ENCODE results near the gene BPIFB3. TPM values are rescaled to one million over a fixed set of nuclear protein-coding genes. Genes with fewer than 3 reads are reported as not detected.

BPIFB3 gene
- total and polyA plus RNA-seq, 2 of the 13 experiments (the other 11 are each of a cell fraction or from before 2014, with no cell fraction given): 0.09 TPM; not detected in 1

DNA sequence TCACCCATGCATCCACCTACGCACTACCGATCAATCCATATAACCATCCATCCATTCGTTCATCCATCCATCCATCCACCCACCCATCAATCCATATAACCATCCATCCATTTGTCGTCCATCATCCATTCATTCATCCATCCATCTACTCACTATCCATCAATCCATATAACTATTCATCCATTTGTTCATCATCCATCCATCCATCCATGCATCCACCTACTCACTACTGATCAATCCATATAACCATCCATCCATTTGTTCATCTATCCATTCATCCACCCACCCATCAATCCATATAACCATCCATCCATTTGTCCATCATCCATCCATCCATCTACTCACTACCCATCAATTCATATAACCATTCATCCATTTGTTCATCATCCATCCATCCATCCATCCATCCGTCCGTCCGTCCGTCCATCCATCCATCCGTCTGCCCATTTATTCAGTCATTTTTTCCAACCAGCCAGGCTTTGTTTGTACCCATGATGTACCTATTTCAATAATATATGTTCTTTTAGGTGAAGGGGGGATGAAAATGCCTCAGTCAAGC is 28.3 kb upstream of the BPIFB3 start (continued):
- TF ChIP-seq HDAC1 (CRISPR knock-in tag; IDR thresholded peaks at IDR 0.05): no peak
- TF ChIP-seq, protein P1, sequence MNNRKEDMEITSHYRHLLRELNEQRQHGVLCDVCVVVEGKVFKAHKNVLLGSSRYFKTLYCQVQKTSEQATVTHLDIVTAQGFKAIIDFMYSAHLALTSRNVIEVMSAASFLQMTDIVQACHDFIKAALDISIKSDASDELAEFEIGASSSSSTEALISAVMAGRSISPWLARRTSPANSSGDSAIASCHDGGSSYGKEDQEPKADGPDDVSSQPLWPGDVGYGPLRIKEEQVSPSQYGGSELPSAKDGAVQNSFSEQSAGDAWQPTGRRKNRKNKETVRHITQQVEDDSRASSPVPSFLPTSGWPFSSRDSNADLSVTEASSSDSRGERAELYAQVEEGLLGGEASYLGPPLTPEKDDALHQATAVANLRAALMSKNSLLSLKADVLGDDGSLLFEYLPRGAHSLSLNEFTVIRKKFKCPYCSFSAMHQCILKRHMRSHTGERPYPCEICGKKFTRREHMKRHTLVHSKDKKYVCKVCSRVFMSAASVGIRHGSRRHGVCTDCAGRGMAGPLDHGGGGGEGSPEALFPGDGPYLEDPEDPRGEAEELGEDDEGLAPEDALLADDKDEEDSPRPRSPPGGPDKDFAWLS (CRISPR knock-in tag; IDR thresholded peaks at IDR 0.05; ENCODE audit: borderline replicate concordance): no peak
- TF ChIP-seq, protein P2, sequence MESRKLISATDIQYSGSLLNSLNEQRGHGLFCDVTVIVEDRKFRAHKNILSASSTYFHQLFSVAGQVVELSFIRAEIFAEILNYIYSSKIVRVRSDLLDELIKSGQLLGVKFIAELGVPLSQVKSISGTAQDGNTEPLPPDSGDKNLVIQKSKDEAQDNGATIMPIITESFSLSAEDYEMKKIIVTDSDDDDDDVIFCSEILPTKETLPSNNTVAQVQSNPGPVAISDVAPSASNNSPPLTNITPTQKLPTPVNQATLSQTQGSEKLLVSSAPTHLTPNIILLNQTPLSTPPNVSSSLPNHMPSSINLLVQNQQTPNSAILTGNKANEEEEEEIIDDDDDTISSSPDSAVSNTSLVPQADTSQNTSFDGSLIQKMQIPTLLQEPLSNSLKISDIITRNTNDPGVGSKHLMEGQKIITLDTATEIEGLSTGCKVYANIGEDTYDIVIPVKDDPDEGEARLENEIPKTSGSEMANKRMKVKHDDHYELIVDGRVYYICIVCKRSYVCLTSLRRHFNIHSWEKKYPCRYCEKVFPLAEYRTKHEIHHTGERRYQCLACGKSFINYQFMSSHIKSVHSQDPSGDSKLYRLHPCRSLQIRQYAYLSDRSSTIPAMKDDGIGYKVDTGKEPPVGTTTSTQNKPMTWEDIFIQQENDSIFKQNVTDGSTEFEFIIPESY (CRISPR knock-in tag; IDR thresholded peaks at IDR 0.05): no peak
- TF ChIP-seq, protein P3, sequence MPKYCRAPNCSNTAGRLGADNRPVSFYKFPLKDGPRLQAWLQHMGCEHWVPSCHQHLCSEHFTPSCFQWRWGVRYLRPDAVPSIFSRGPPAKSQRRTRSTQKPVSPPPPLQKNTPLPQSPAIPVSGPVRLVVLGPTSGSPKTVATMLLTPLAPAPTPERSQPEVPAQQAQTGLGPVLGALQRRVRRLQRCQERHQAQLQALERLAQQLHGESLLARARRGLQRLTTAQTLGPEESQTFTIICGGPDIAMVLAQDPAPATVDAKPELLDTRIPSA (CRISPR knock-in tag; IDR thresholded peaks at IDR 0.05; ENCODE audit: borderline replicate concordance): no peak
- TF ChIP-seq HMG20A (CRISPR knock-in tag; IDR thresholded peaks at IDR 0.05; ENCODE audit: borderline replicate concordance): no peak
- TF ChIP-seq ZSCAN9 (CRISPR knock-in tag; IDR thresholded peaks at IDR 0.05; ENCODE audit: borderline replicate concordance): no peak
- peak; percentile 15; the same call in 1 of the 2 replicates for TF ChIP-seq ZNF605 (CRISPR knock-in tag; IDR thresholded peaks at IDR 0.05)
- TF ChIP-seq ZNF550 (CRISPR knock-in tag; IDR thresholded peaks at IDR 0.05; ENCODE audit: borderline replicate concordance): no peak
- TF ChIP-seq, protein P4, sequence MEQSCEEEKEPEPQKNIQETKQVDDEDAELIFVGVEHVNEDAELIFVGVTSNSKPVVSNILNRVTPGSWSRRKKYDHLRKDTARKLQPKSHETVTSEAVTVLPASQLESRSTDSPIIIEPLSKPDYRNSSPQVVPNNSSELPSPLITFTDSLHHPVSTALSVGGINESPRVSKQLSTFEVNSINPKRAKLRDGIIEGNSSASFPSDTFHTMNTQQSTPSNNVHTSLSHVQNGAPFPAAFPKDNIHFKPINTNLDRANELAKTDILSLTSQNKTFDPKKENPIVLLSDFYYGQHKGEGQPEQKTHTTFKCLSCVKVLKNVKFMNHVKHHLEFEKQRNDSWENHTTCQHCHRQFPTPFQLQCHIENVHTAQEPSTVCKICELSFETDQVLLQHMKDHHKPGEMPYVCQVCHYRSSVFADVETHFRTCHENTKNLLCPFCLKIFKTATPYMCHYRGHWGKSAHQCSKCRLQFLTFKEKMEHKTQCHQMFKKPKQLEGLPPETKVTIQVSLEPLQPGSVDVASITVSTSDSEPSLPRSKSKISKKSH (CRISPR knock-in tag; IDR thresholded peaks at IDR 0.05; ENCODE audit: borderline replicate concordance): no peak
- TF ChIP-seq, protein P5, sequence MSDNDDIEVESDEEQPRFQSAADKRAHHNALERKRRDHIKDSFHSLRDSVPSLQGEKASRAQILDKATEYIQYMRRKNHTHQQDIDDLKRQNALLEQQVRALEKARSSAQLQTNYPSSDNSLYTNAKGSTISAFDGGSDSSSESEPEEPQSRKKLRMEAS (IDR thresholded peaks at IDR 0.05): peak; percentile 42; the same call in 1 of the 2 replicates
- TF ChIP-seq, protein P6, sequence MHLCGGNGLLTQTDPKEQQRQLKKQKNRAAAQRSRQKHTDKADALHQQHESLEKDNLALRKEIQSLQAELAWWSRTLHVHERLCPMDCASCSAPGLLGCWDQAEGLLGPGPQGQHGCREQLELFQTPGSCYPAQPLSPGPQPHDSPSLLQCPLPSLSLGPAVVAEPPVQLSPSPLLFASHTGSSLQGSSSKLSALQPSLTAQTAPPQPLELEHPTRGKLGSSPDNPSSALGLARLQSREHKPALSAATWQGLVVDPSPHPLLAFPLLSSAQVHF (CRISPR knock-in tag; IDR thresholded peaks at IDR 0.05): 0 out of 2 replicates have a peak, but pooled peaks have one; percentile 45
- peak; percentile 73; the same call in 1 of the 2 replicates for TF ChIP-seq ZNF772 (CRISPR knock-in tag; IDR thresholded peaks at IDR 0.05)
- no peak for TF ChIP-seq SRSF4 (IDR thresholded peaks at IDR 0.05; ENCODE audit: low read depth, low read length, poor library complexity, severe bottlenecking)
- TF ChIP-seq, protein P7, sequence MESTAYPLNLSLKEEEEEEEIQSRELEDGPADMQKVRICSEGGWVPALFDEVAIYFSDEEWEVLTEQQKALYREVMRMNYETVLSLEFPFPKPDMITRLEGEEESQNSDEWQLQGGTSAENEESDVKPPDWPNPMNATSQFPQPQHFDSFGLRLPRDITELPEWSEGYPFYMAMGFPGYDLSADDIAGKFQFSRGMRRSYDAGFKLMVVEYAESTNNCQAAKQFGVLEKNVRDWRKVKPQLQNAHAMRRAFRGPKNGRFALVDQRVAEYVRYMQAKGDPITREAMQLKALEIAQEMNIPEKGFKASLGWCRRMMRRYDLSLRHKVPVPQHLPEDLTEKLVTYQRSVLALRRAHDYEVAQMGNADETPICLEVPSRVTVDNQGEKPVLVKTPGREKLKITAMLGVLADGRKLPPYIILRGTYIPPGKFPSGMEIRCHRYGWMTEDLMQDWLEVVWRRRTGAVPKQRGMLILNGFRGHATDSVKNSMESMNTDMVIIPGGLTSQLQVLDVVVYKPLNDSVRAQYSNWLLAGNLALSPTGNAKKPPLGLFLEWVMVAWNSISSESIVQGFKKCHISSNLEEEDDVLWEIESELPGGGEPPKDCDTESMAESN (CRISPR knock-in tag; conservative IDR thresholded peaks at IDR 0.05): no peak
- TF ChIP-seq ZFP37 (CRISPR knock-in tag; IDR thresholded peaks at IDR 0.05; ENCODE audit: borderline replicate concordance): no peak
- TF ChIP-seq ZKSCAN1 (IDR thresholded peaks at IDR 0.05; ENCODE audit: low read length): no peak
- TF ChIP-seq, protein P8, sequence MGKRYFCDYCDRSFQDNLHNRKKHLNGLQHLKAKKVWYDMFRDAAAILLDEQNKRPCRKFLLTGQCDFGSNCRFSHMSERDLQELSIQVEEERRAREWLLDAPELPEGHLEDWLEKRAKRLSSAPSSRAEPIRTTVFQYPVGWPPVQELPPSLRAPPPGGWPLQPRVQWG (CRISPR knock-in tag; IDR thresholded peaks at IDR 0.05; ENCODE audit: borderline replicate concordance, low read depth): 0 out of 2 replicates have a peak, but pooled peaks have one; percentile 43
- no peak for TF ChIP-seq ARNTL (CRISPR knock-in tag; IDR thresholded peaks at IDR 0.05)
- peak; percentile 53; the same call in 1 of the 2 replicates for TF ChIP-seq JUNB (CRISPR knock-in tag; IDR thresholded peaks at IDR 0.05; ENCODE audit: borderline replicate concordance)
- no peak for TF ChIP-seq ZNF510 (CRISPR knock-in tag; IDR thresholded peaks at IDR 0.05; ENCODE audit: low read depth)
